H1 (cell line): Measurements from ENCODE around the gene RRP1B. TPM values are rescaled to one million over a fixed set of nuclear protein-coding genes. Genes with fewer than 3 reads are reported as not detected.

ENCODE experiments used
- RNF2 ChIP-seq: fragments of 200-900, 300-1000 bp; sonication (generic); IDR thresholded peaks from 2 replicates; pipeline ENCODE4 v1.7.1; 2016; ENCODE audit warnings: borderline replicate concordance, low read depth, mild to moderate bottlenecking, antibody characterized with exemption, low read length; ENCODE audit not compliant: poor library complexity, severe bottlenecking; ENCODE audit errors: missing control alignments
- polyA plus RNA-seq, 7 experiments: library from polyadenylated mRNA; depleted of rRNA in 3 of 7; stranded (reverse) in 5 of 7; unstranded in 2 of 7; fragments of >200 nt in 5 of 7; fragments of 200-250 nt in 2 of 7; gene quantifications; 1 replicate in 5 of 7; 2 replicates in 1 of 7; 4 replicates in 1 of 7; pipeline versions ENCODE4 v1.2.1 to v1.2.3, GENCODE V29; 2011 to 2013; ENCODE audit warnings: missing spikeins in 2 of 7, mixed read lengths in 2 of 7
- total RNA-seq: library from RNA; stranded (reverse); fragmentation: NEBNext Ultra II Directional; extraction: Animal tissue kit (Norgen Biotek cat#: 25700); gene quantifications from 2 replicates; pipeline ENCODE4 v1.2.1, GENCODE V29; 2021

Gene RRP1B
- total and polyA plus RNA-seq, 2 of the 8 experiments (the other 6 are each of a cell fraction or from before 2014, with no cell fraction given) = 25.8 to 97.3 TPM

DNA sequence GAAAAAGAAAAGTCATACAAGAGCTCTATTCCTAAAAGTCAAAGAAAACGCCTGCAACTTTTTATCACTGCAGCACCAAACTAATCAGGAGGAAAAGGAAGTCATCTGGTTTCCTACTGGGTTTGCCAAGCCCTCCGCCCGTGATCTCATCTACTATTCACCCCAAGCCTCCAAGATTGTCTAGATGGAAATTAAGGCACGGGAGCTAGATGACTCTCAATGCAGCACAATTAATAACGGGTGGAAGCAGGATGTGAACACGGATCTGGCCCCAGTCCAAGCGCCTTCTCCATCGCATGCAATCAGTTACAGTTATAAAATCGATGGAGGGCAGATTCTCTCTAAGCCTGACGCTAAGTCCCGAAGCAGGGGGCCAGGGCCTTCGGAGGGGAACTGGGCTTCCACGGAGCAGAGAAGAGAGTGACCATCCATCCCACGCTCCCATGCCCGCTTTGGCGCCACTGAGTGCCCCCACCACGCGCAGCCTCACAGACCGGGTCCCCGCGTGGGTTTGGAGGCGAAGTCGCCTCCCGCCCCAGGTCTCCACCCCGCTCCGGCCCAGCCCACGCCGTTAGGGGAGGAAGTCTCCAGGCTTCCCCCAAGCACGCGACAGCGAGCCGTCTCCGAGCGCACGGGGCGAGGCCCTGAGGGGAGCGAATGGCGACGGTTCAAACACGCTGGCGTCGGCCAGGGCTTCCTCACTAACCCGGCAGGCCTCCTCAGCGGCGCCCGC is 1.8 kb upstream of the RRP1B start (continued):
- no peak for TF ChIP-seq RNF2
